Kidney (tissue), 14 donors: Measurements from ENCODE around the gene ARFRP1. TPM values are rescaled to one million over a fixed set of nuclear protein-coding genes. Genes with fewer than 3 reads are reported as not detected.
A peak's percentile ranks its signal among the peaks of the same experiment; 100 is the strongest.

Source experiments
- DNase-seq, 5 donors: peaks; one replicate each; pipeline ENCODE4 v3.0.0-alpha.2; 2013 to 2020
- FAIRE-seq: peaks from 2 replicates; lab custom pipeline; 2012; peaks lifted over from hg19 to GRCh38; lab: Jason Lieb, UNC
- H3K27ac ChIP-seq, 2 donors: one replicate each; pipeline ENCODE4 v1.7.0; 2013; ENCODE audit warnings: low read depth in 2 of 2, low read length in 2 of 2, inconsistent platforms in 1 of 2
- H3K27me3 ChIP-seq: one replicate; pipeline ENCODE4 v1.7.1; 2013; ENCODE audit warnings: low read length, inconsistent platforms; ENCODE audit not compliant: control insufficient read depth, insufficient read depth
- H3K36me3 ChIP-seq, 3 donors: one replicate each; pipeline versions ENCODE4 v1.7.0 to v1.7.1; 2013; ENCODE audit warnings: low read length in 3 of 3, control low read depth in 1 of 3, inconsistent platforms in 1 of 3; ENCODE audit not compliant: insufficient read depth in 3 of 3, control insufficient read depth in 2 of 3
- H3K4me1 ChIP-seq, 3 donors: one replicate each; pipeline versions ENCODE4 v1.7.0 to v1.7.1; 2013; ENCODE audit warnings: low read length in 3 of 3, inconsistent platforms in 1 of 3, low read depth in 1 of 3; ENCODE audit not compliant: control insufficient read depth in 2 of 3, insufficient read depth in 2 of 3
- H3K4me3 ChIP-seq, 3 donors: one replicate each; pipeline versions ENCODE4 v1.7.0 to v1.8.1; 2013; ENCODE audit warnings: low read length in 3 of 3, control low read depth in 1 of 3, inconsistent platforms in 1 of 3
- H3K9ac ChIP-seq, 3 donors: one replicate each; pipeline versions ENCODE4 v1.7.0 to v1.7.1; 2013; ENCODE audit warnings: low read length in 3 of 3, control low read depth in 1 of 3, inconsistent platforms in 1 of 3
- H3K9me3 ChIP-seq, 3 donors: one replicate each; pipeline versions ENCODE4 v1.7.0 to v1.7.1; 2013; ENCODE audit warnings: low read length in 3 of 3, control low read depth in 1 of 3, inconsistent platforms in 1 of 3; ENCODE audit not compliant: control insufficient read depth in 2 of 3, insufficient read depth in 1 of 3
- CTCF ChIP-seq: IDR thresholded peaks from 3 replicates; pipeline ENCODE4 v1.5.1; 2012; ENCODE audit warnings: mild to moderate bottlenecking, moderate library complexity, borderline replicate concordance; ENCODE audit not compliant: insufficient read depth; ENCODE audit errors: extremely low read depth
- intact Hi-C: fragments of 100-400 bp; cut with DNase I; formaldehyde crosslinking; loops from one replicate; pipeline ENCODE4 v1.11.1; 2022
- polyA plus RNA-seq: library from polyadenylated mRNA; stranded (reverse); fragments of 350-450 nt; fragmentation: Illumina TruSeq; extraction: RNeasy Lipid Tissue Mini Kit (QIAGEN cat#74804); gene quantifications from one replicate; pipeline ENCODE4 v1.2.3, GENCODE V29; 2014; ENCODE audit warnings: low read depth, low replicate concordance; ENCODE audit not compliant: insufficient read depth
- total RNA-seq: library from RNA; stranded (reverse); fragmentation: NEBNext Ultra II Directional; extraction: Animal tissue kit (Norgen Biotek cat#: 25700); gene quantifications from one replicate; pipeline ENCODE4 v1.2.1, GENCODE V29; 2021
- donor health status: control.
- donor health status: control.
- donor health status: control.
- donor health status: control.
- donor health status: control.
- donor health status: DM: yes; HTN: yes; CAD: no.
- donor health status: Normal renal cell carcinoma (clear cell type).

The ARFRP1 gene
- total and polyA plus RNA-seq, 2 donors from 2014 or later = 60.6 to 71.2 TPM

- DNase-seq = peak in 1 of 5 donors; percentile 77
- Histone ChIP-seq H3K27ac (no peak overlapping the region), H3K4me3 (no peak overlapping the region), H3K9me3 (no peaks in the 10 kb centered on the region), H3K36me3 (no peaks in the 10 kb centered on the region), H3K4me1 (peaks cover 0 to 21% (median 5%) of the 10 kb centered on the region in 3 donors), H3K9ac (no peak overlapping the region), H3K27me3 (no peaks in the 10 kb centered on the region)
- intact Hi-C loops = no loop called here
- TF ChIP-seq CTCF = no peak
- no peak for FAIRE-seq
Measured at GRCh38 chr20:63690003-63690897, 17.5 kb downstream of the ARFRP1 start.

- H3K27ac ChIP-seq = peak overlapping the region; percentile 92
- peaks cover 0 to 21% (median 5%) of the 10 kb centered on the region in 3 donors for H3K4me1 ChIP-seq
- DNase-seq (peak in 1 of 5 donors; percentile 82), FAIRE-seq (no peak)
- H3K4me3 ChIP-seq = no peak overlapping the region
- H3K9me3 ChIP-seq = no peaks in the 10 kb centered on the region
- no peaks in the 10 kb centered on the region for H3K36me3 ChIP-seq
- no peak for TF ChIP-seq CTCF
- no peak overlapping the region for H3K9ac ChIP-seq
- H3K27me3 ChIP-seq = no peaks in the 10 kb centered on the region
- intact Hi-C loops = no loop called here
Measured at GRCh38 chr20:63689046-63690002, 18.5 kb downstream of the ARFRP1 start.

- Histone ChIP-seq H3K36me3 (no peaks in the 10 kb centered on the region), H3K9me3 (no peaks in the 10 kb centered on the region), H3K4me1 (peaks cover 0 to 21% (median 5%) of the 10 kb centered on the region in 3 donors), H3K4me3 (no peak overlapping the region), H3K27ac (peak overlapping the region; percentile 92), H3K27me3 (no peaks in the 10 kb centered on the region), H3K9ac (no peak overlapping the region)
- intact Hi-C loops = no loop called here
- DNase-seq (peak in 1 of 5 donors; percentile 79), FAIRE-seq (no peak)
- no peak for TF ChIP-seq CTCF
Measured at GRCh38 chr20:63688228-63689045, 19.3 kb downstream of the ARFRP1 start.
